C4-2B (cell line): ENCODE results near the gene ZDHHC3.

Experiments used
- CTCF ChIP-seq: fragments of 450-650 bp; conservative IDR thresholded peaks from 2 replicates; pipeline ENCODE4 v1.5.1; 2017; ENCODE audit warnings: mild to moderate bottlenecking
- ZFX ChIP-seq: fragments of 450-650 bp; IDR thresholded peaks from 2 replicates; pipeline ENCODE4 v1.6.1; 2017

- TF ChIP-seq CTCF (no peak), ZFX (no peak)
Measured at GRCh38 chr3:44910693-44911092, 65.3 kb downstream of the ZDHHC3 start.
